Cerebellar cortex (tissue), 1 donor: ENCODE measurements around the gene ACTG1.
A peak's percentile ranks its signal among the peaks of the same experiment; 100 is the strongest.

Experiments used
- DNase-seq: peaks from one replicate; pipeline ENCODE4 v3.0.0-alpha.2; 2015; ENCODE audit warnings: low spot score

ACTG1 gene

DNA sequence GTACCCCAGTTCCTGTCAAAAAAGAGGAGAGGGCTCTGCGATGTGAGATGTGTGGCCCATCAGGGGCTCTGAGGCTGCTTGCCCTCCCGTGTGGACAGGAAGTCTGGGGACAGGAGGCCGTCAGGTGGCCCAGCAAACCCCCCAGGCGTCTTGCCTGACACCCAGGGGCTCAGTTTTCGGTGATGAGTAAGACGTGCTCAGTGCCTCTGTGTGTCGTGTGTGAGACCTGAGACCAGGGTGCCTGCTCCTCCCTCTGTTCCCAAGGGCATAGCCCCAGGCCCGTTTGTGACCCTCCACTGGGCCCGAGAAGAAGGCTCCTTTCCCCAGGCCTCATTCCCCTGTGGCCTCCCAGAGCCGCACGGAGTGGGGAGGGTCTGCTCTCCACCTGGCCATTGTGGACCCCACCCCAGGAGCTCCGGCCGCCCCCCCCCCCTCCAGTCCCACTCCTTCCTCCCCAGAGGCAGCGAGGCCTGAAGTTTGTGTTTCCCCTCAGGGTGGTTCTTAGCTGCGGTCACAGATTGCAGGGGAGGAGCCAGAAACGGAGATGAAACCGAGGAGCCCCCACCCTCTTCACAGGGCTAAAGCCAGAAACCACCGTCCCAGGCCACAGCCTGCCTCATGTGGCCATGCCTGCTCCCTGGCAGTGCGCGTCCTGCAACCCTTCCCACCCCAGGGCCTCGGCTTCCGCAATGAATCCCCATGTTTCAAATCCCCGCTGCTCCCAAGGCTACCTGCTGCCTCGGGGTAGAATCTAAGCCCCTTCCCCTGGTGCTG lies 4.9 kb upstream of the ACTG1 start:
- no peak for DNase-seq

DNA sequence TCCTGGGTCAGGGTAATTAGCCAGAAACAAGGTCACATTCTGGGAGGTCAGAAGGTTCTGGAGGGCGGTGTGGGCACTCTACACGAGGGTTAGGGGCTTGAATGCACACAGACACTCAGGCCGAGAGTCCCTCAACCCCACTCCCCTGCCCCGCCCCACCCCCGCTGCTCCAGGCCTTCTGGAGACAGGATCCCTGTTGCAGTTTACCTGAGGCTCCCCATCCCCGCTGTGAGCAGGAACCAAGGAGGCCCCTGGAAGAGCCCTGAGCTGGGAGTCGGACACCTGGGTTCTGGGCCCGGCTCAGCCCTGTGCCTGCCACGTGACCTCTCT lies 4.4 kb upstream of the ACTG1 start:
- DNase-seq, result no peak

GRCh38 chr17:81516439-81516838 lies 3.8 kb upstream of the ACTG1 start:
- DNase-seq, result no peak

DNA sequence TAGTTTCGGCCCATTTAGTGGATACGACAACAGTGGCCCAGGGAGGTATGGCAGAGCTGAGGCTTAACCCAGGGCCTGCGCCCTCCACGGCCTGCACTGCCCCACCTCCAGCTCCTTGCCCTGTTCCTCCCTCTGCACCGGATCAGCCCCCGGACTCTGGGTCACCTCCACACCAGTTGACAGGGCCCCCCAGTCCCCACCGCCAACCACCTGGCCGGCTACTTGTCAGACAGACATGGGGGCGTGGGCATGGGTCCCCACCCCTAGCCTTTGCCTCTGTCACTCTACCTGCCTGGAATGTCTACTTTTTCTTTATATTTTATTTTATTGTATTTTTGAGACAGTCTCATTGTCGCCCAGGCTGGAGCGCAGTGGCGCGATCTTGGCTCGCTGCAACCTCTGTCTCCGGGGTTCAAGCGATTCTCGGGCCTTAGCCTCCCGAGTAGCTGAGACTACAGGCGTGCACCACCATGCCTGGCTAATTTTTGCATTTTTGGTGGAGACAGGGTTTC lies 3.0 kb upstream of the ACTG1 start:
- DNase-seq, result no peak

DNA sequence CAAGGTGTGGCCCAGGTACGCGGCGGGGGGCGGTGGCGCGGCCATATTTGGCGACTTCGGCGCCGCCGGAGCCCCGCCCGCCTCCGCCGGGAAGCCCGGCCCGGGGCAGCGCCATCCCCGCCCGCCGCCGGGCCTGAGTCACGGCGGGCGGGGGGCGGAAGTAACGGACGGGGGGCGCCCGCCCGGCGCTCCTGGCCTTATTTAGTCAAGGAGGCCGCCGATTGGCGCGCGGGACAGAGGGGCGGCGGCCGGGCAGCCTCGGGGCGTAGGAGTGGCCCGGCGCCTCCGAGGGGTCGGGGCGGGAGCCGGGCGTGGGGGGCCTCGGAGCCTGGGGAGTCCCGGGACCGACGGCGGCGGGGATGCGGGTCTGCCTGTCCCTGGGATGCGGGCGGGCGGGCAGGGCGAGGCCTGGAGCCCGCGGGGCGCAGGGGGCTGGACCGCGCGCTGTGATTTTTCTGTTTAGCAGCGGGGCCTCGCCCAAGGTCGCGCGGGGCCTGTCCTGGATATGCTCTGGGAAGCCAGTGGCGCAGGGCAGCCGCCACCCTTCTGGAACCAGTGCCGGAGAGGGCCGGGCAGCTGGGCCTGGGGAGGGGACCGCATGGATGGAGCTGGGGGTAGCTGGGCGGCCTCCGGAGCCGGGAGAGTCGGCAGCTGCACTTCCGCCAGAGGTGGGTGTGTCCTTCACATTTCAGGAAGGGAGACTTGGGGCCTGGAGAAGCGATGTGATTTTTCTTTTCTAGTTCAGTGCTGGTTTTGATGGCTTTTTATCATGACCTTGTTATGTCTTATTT lies 2.3 kb upstream of the ACTG1 start:
- DNase-seq, result peak; percentile 58

DNA sequence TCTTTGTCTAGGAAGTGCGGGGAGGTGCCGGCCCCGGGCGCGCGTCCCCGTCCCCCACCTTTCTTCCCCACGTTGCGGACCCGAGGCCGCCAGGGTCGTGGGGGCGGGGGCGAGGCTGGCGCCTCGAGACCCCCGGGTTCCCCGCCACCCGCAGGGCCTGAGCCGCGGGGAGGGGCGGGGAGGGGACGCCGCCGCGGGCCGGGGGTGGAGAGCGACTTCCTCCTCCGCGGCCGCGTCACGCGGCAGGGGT lies 1.8 kb upstream of the ACTG1 start:
- no peak for DNase-seq

GRCh38 chr17:81513753-81514488 lies 1.3 kb upstream of the ACTG1 start:
- peak; percentile 75 for DNase-seq

DNA sequence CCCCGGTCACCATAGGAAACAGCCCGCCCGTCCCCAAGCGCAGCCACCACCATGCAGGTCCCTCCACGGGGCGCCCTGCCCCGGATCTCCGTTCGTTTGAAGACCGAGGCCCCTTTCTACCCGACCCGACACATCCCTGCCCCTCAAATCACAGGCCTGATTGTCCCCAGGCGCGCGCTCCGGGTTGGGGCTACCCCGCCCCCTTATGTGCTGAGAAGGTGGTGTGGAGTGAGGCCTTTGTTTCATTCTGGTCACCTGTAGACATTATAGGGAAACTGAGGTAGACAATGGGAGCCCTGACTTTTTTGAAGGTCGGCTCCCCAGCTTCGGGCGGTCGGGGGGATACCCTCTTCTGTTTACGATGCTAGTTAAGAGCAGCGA lies 763 bp upstream of the ACTG1 start:
- peak; percentile 77 for DNase-seq

- no peak for DNase-seq
These were observed 616 bp downstream of the ACTG1 start for GRCh38 chr17:81511804-81512561.

GRCh38 chr17:81511554-81511803 lies 1.1 kb downstream of the ACTG1 start:
- DNase-seq, result no peak

DNA sequence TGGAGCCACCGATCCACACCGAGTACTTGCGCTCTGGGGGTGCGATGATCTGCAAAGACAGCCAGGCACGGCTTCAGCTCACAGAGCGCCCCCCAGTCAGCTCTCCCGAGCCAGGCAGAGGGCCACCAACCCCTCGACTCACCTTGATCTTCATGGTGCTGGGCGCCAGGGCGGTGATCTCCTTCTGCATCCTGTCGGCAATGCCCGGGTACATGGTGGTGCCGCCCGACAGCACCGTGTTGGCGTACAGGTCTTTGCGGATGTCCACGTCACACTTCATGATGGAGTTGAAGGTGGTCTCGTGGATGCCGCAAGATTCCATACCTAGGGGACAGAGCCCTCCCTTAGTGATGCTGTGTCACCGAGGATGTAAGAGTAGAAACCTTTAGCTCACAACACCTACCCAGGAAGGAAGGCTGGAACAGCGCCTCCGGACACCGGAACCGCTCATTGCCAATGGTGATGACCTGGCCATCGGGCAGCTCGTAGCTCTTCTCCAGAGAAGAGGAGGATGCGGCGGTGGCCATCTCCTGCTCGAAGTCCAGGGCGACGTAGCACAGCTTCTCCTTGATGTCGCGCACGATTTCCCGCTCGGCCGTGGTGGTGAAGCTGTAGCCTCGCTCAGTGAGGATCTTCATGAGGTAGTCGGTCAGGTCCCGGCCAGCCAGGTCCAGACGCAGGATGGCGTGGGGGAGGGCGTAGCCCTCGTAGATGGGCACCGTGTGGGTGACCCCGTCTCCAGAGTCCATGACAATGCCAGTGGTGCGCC lies 1.6 kb downstream of the ACTG1 start:
- DNase-seq, result no peak

- no peak for DNase-seq
These were observed 2.4 kb downstream of the ACTG1 start for GRCh38 chr17:81509972-81510784.

DNA sequence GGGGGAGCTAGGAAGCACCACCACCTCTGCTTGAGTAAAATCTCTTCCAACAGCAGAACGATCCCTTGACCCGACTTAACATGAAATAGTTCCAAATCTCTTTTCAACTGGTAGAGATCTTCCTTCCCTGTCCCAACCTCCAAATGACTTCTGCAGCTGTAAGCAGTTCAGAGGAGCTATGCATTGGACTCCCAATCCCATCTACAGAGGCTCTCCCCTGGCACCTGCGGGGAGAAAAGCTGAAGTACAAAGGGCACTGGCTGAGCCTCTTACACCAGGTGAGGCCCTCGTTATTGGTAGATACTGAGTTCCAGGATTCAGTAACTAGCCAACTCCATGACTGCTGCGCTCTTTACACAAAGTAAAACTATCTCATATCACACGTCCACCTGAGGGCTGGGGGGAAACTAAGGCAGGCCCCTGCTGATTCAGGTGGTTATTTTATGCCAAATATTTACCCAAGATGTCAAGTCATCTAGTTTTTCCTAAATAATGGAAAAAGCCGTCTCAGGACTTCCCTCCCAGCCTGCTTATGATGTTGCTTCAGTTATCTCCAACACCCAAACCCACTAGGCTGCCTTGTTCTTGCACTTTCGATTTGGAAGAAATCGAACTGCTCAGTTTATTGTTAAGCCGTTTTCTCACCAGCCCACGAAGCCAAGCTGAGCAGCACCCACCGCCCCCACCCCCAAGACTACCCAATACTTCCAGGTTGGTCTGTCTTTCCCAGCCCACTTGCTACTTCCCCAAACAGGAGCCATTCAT lies 3.2 kb downstream of the ACTG1 start:
- DNase-seq, result peak; percentile 63

DNA sequence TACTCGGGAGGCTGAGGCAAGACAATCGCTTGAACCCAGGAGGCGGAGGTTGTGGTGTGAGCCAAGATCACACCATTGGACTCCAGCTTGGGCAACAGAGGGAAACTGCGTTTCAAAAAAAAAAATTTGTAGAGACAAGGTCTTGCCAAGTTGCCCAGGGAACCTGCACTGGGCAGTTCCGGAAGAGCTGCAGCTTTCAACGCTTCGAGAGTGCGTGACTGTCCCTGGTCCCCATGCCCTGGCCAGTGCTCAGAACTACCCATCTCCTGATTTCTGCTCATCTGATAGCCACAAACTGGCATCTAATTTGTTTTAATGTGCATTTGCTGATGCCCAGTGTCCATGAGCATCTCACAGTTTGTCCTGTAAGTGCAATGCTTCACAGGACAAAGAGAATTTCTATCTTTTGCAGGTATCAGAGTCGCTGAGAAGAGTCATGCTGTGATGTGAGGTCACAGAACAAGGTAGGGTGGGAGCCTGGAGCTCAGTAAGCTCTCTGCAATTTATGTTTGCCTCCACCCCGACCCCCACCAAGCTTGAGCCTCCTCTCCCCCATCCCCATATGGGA lies 3.9 kb downstream of the ACTG1 start:
- peak; percentile 63 for DNase-seq

DNA sequence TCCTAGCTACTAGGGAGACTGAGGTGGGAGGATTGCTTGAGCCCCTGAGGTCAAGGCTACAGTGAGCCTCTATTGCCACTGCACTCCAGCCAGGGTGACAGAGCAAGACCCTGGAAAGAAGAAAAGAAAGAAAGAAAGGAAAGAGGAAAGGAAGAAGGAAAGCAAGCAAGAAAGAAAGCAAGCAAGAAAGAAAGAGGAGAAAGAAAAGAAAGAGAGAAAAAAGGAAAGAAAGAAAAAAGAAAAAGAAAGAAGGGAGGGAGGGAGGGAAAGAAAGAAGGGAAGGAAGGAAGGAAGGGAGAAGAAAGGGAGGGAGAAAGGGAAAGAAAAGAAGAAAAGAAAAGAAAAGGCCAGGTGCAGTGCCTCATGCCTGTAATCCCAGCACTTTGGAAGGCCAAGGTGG lies 9.0 kb downstream of the ACTG1 start:
- no peak for DNase-seq

GRCh38 chr17:81502471-81503017 lies 10.1 kb downstream of the ACTG1 start:
- DNase-seq, result no peak

DNA sequence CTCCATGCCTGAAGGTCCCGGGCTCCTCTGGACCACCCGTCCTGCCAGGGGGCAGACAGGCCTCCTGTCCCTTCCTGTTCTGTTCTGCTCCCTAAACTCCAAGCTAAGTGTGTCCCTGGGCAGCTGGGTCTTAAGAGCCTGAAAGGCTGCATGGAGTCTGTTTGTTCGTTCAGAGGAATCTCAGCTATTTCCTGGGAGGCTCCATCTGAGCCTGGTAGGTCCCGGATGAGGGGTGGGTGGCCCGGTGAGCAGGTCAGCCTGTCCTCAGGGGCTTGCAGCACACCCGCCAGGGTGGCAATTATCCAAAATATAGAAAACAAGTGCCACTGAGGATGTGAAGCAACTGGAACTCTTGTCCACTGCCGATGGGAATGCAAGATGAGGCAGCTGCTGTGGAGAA lies 12.6 kb downstream of the ACTG1 start:
- no peak for DNase-seq

GRCh38 chr17:81499601-81499970 lies 13.0 kb downstream of the ACTG1 start:
- no peak for DNase-seq

GRCh38 chr17:81498953-81499600 lies 13.5 kb downstream of the ACTG1 start:
- no peak for DNase-seq
